MCF 10A (cell line): ENCODE measurements around the gene EPB41L4A. TPM values are rescaled to one million over a fixed set of nuclear protein-coding genes. Genes with fewer than 3 reads are reported as not detected.

Experiments
- BruUV-seq: library from RNA; stranded (reverse); fragments of 400-500 nt; replicated peaks from 2 replicates; lab custom pipeline; 2021; lab: Mats Ljungman, UMichigan
- CTCF ChIA-PET: fragments of 300-600 bp; sonication (Branson Sonifier 250); formaldehyde crosslinking; extraction: SDS; loops from one replicate; lab custom pipeline; 2021; ENCODE audit warnings: antibody characterized with exemption, inconsistent platforms; lab: Yijun Ruan, JAX
- POLR2A ChIA-PET: fragments of 300-600, 350-650 bp; sonication (Branson Sonifier 250); formaldehyde crosslinking; extraction: SDS; loops from one replicate; lab custom pipeline; 2020; ENCODE audit warnings: antibody characterized with exemption, inconsistent platforms; lab: Yijun Ruan, JAX
- DNase-seq: peaks from one replicate; pipeline ENCODE4 v3.0.0-alpha.2; 2018; ENCODE audit not compliant: unreplicated experiment
- H3K27ac Mint-ChIP-seq: one replicate; pipeline ENCODE4 v1.8.0; 2022; ENCODE audit warnings: mild to moderate bottlenecking, low read depth, mixed read lengths; ENCODE audit not compliant: unreplicated experiment
- H3K27me3 Mint-ChIP-seq: one replicate; pipeline ENCODE4 v1.8.0; 2022; ENCODE audit warnings: mixed read lengths; ENCODE audit not compliant: insufficient read depth, unreplicated experiment
- H3K36me3 Mint-ChIP-seq: one replicate; pipeline ENCODE4 v1.8.0; 2022; ENCODE audit warnings: mild to moderate bottlenecking, moderate library complexity, mixed read lengths; ENCODE audit not compliant: insufficient read depth, unreplicated experiment
- H3K4me1 Mint-ChIP-seq: one replicate; pipeline ENCODE4 v1.8.0; 2022; ENCODE audit warnings: mixed read lengths; ENCODE audit not compliant: insufficient read depth, unreplicated experiment
- H3K4me3 Mint-ChIP-seq: one replicate; pipeline ENCODE4 v1.8.0; 2022; ENCODE audit warnings: mild to moderate bottlenecking, moderate library complexity, mixed read lengths; ENCODE audit not compliant: unreplicated experiment
- H3K9me3 Mint-ChIP-seq: one replicate; pipeline ENCODE4 v1.8.0; 2022; ENCODE audit warnings: mixed read lengths; ENCODE audit not compliant: unreplicated experiment
- CTCF ChIP-seq: fragments of 200-600 bp; IDR thresholded peaks from one replicate; pipeline ENCODE4 v1.8.0; 2022; ENCODE audit warnings: antibody characterized with exemption, mild to moderate bottlenecking; ENCODE audit not compliant: unreplicated experiment
- intact Hi-C: fragments of 100-400 bp; cut with micrococcal nuclease; formaldehyde crosslinking; loops from 2 replicates; pipeline ENCODE4 v1.14.1; 2022
- total RNA-seq: library from RNA; stranded (reverse); gene quantifications from 2 replicates; pipeline ENCODE4 v1.2.3, GENCODE V29; 2022

Gene EPB41L4A
- total RNA-seq, 1 experiment from 2014 or later, result 12.4 TPM

- POLR2A ChIA-PET, result interaction anchor here (0.6 kb wide), 1 partner anchor 192 kb away, joined by 3 read pairs; no protein-coding TSS in a partner anchor
- intact Hi-C loops, result no loop called here
- Mint-ChIP-seq H3K27me3 (no peaks in the 10 kb centered on the region), H3K27ac (no peak overlapping the region), H3K4me3 (no peak overlapping the region), H3K9me3 (no peaks in the 10 kb centered on the region), H3K36me3 (peaks cover 9% of the 10 kb centered on the region), H3K4me1 (peaks cover 11% of the 10 kb centered on the region)
- CTCF ChIA-PET, result interaction anchor here (0.7 to 1.1 kb wide), 2 partner anchors 10 to 625 kb away, joined by 4 to 5 read pairs; no protein-coding TSS in a partner anchor
- no peak for TF ChIP-seq CTCF
- no peak for DNase-seq
- BruUV-seq, result no TSS peak
Measured at GRCh38 chr5:112156211-112156610, 262.9 kb downstream of the EPB41L4A start.

GRCh38 chr5:112154940-112155686 is 264.0 kb downstream of the EPB41L4A start:
- peaks cover 5% of the 10 kb centered on the region for H3K4me1 Mint-ChIP-seq
- BruUV-seq, result no TSS peak
- DNase-seq, result no peak

GRCh38 chr5:112149727-112150126 is 269.4 kb downstream of the EPB41L4A start:
- peaks cover 4% of the 10 kb centered on the region for H3K4me1 Mint-ChIP-seq
- no peak for TF ChIP-seq CTCF
- BruUV-seq, result no TSS peak

More at GRCh38 chr5:112154940-112155686, 264.0 kb downstream of the EPB41L4A start:
- TF ChIP-seq CTCF, result no peak
- intact Hi-C loops, result no loop called here
- no peaks in the 10 kb centered on the region for H3K36me3 Mint-ChIP-seq
- H3K27me3 Mint-ChIP-seq, result no peaks in the 10 kb centered on the region
- no peak overlapping the region for H3K27ac Mint-ChIP-seq
- ChIA-PET POLR2A (no interaction called here), CTCF (no interaction called here)
- H3K4me3 Mint-ChIP-seq, result no peak overlapping the region
- no peaks in the 10 kb centered on the region for H3K9me3 Mint-ChIP-seq

More at GRCh38 chr5:112149727-112150126, 269.4 kb downstream of the EPB41L4A start:
- POLR2A ChIA-PET, result interaction anchor here (1.1 kb wide), 1 partner anchor 11 kb away, joined by 3 read pairs; no protein-coding TSS in a partner anchor
- DNase-seq, result no peak
- H3K9me3 Mint-ChIP-seq, result no peaks in the 10 kb centered on the region
- H3K27ac Mint-ChIP-seq, result no peak overlapping the region
- H3K27me3 Mint-ChIP-seq, result no peaks in the 10 kb centered on the region
- H3K36me3 Mint-ChIP-seq, result no peaks in the 10 kb centered on the region
- intact Hi-C loops, result loop anchor here (5.0 to 10.0 kb wide), 2 partner anchors 535 to 1392 kb away; no protein-coding TSS in a partner anchor
- no peak overlapping the region for H3K4me3 Mint-ChIP-seq
- CTCF ChIA-PET, result interaction anchor here (0.8 to 1.2 kb wide), 2 partner anchors 9 to 618 kb away, joined by 4 to 6 read pairs; no protein-coding TSS in a partner anchor
